K562 (cell line): ENCODE data around the gene AIFM1. TPM values are rescaled to one million over a fixed set of nuclear protein-coding genes. Genes with fewer than 3 reads are reported as not detected.

Experiments
- ATF3 ChIP-seq, 2 experiments: fragments of 450-650 bp in 1 of 2; sonication (generic) in 1 of 2; formaldehyde crosslinking in 1 of 2; IDR thresholded peaks in 1 of 2; conservative IDR thresholded peaks in 1 of 2; 2 replicates each; pipeline versions ENCODE4 v1.6.1 to v1.8.1; 2016 to 2023; ENCODE audit warnings: mild to moderate bottlenecking in 2 of 2, moderate library complexity in 2 of 2, inconsistent platforms in 1 of 2, missing genetic modification reagents in 1 of 2
- CHAMP1 ChIP-seq: fragments of 450-650 bp; IDR thresholded peaks from 2 replicates; pipeline ENCODE4 v1.6.1; 2016; ENCODE audit warnings: mild to moderate bottlenecking
- CHD1 ChIP-seq: fragments of 200-600 bp; sonication (generic); IDR thresholded peaks from one replicate; pipeline ENCODE4 v1.6.1; 2012; ENCODE audit warnings: mild to moderate bottlenecking, moderate library complexity, low read length, inconsistent platforms
- E2F3 ChIP-seq: fragments of 250-450 bp; sonication (Bioruptor Pico); IDR thresholded peaks from 2 replicates; pipeline ENCODE4 v1.4.0; 2020; ENCODE audit warnings: mild to moderate bottlenecking
- FOXO4 ChIP-seq: fragments of 450-650 bp; formaldehyde crosslinking; IDR thresholded peaks from 2 replicates; pipeline ENCODE4 v1.4.0; 2020; ENCODE audit warnings: mild to moderate bottlenecking, moderate library complexity
- GTF2E2 ChIP-seq: fragments of 200-800 bp; sonication (Bioruptor generic); IDR thresholded peaks from 2 replicates; pipeline ENCODE4 v1.6.1; 2016; ENCODE audit warnings: missing genetic modification characterization, missing compliant biosample characterization
- MLX ChIP-seq, 2 experiments: fragments of 450-650 bp in 1 of 2; sonication (generic) in 1 of 2; formaldehyde crosslinking; conservative IDR thresholded peaks; 2 replicates each; pipeline versions ENCODE4 v1.4.0 to v1.8.1; 2020 to 2022; ENCODE audit warnings: mild to moderate bottlenecking in 1 of 2, missing genetic modification reagents in 1 of 2
- MNT ChIP-seq, 2 experiments: fragments of 450-650 bp; conservative IDR thresholded peaks; 2 replicates each; pipeline ENCODE4 v1.6.1; 2017; ENCODE audit warnings: mild to moderate bottlenecking in 2 of 2, moderate library complexity in 2 of 2
- SP1 ChIP-seq: sonication (generic); formaldehyde crosslinking; IDR thresholded peaks from 2 replicates; pipeline ENCODE4 v1.8.1; 2022; ENCODE audit warnings: mild to moderate bottlenecking, missing genetic modification reagents
- TAF7 ChIP-seq: fragments of 450-650 bp; IDR thresholded peaks from 2 replicates; pipeline ENCODE4 v1.6.1; 2016; ENCODE audit warnings: missing genetic modification characterization, missing compliant biosample characterization
- USF1 ChIP-seq: sonication (generic); formaldehyde crosslinking; IDR thresholded peaks from 2 replicates; pipeline ENCODE4 v1.9.0; 2022; ENCODE audit warnings: mild to moderate bottlenecking, missing genetic modification reagents
- USF2 ChIP-seq: sonication (generic); formaldehyde crosslinking; IDR thresholded peaks from 2 replicates; pipeline ENCODE4 v1.5.0; 2020; ENCODE audit warnings: missing genetic modification reagents
- ZBTB9 ChIP-seq: fragments of 450-650 bp; formaldehyde crosslinking; IDR thresholded peaks from 2 replicates; pipeline ENCODE4 v1.4.0; 2020; ENCODE audit warnings: mild to moderate bottlenecking, moderate library complexity
- ZNF3 ChIP-seq: fragments of 250-450 bp; sonication (Bioruptor Pico); IDR thresholded peaks from 2 replicates; pipeline ENCODE4 v1.5.0; 2021; ENCODE audit warnings: mild to moderate bottlenecking, moderate library complexity
- ZNF324 ChIP-seq: fragments of 250-450 bp; sonication (Bioruptor Pico); IDR thresholded peaks from 2 replicates; pipeline ENCODE4 v1.4.0; 2020; ENCODE audit warnings: mild to moderate bottlenecking
- polyA plus RNA-seq, 8 experiments: library from polyadenylated mRNA; depleted of rRNA in 4 of 8; stranded (reverse) in 5 of 8; unstranded in 3 of 8; fragments of >200 nt; fragmentation: Nextera tagmentation in 2 of 8; fragmentation: Illumina TruSeq in 1 of 8; extraction: Ambion mirVana in 2 of 8; extraction: Trizol in 1 of 8; gene quantifications; 2 replicates each; pipeline versions ENCODE4 v1.2.1 to v1.2.3, GENCODE V29; 2011 to 2014; ENCODE audit warnings: inconsistent platforms in 1 of 8, missing spikeins in 1 of 8
- total RNA-seq, 7 experiments: library from RNA; depleted of rRNA in 6 of 7; stranded (reverse); fragments of >200 nt in 6 of 7; fragmentation: Illumina TruSeq in 2 of 7; extraction: Trizol in 2 of 7; gene quantifications; 2 replicates each; pipeline versions ENCODE4 v1.2.1 to v1.2.3, GENCODE V29; 2011 to 2021; ENCODE audit warnings: low replicate concordance in 1 of 7

Gene AIFM1
- total and polyA plus RNA-seq, 9 of the 15 experiments (the other 6 are each of a cell fraction or from before 2014, with no cell fraction given): 51.0 to 117 (median 91.2) TPM

- TF ChIP-seq SP1 (no peak), MNT (conservative IDR thresholded peaks at IDR 0.05) (0 out of 4 replicates have a peak, but pooled peaks of 1 of the 2 experiments have one; percentile 1), ATF3 (IDR thresholded peaks at IDR 0.05) (no peak), ATF3 (CRISPR knock-in tag; conservative IDR thresholded peaks at IDR 0.05) (no peak), TAF7 (tag) (peak; percentile 64), ZNF3 (CRISPR knock-in tag) (no peak), GTF2E2 (tag) (no peak), USF1 (CRISPR knock-in tag) (0 out of 2 replicates have a peak, but pooled peaks have one; percentile 12), E2F3 (CRISPR knock-in tag) (0 out of 2 replicates have a peak, but pooled peaks have one; percentile 29), CHAMP1 (no peak), USF2 (no peak), ZNF324 (CRISPR knock-in tag) (no peak), FOXO4 (CRISPR knock-in tag) (no peak), MLX (CRISPR knock-in tag; conservative IDR thresholded peaks at IDR 0.05) (no peak), CHD1 (peak; percentile 52), ZBTB9 (CRISPR knock-in tag) (0 out of 2 replicates have a peak, but pooled peaks have one; percentile 32)
Observed at GRCh38 chrX:130165181-130165702, 399 bp downstream of the AIFM1 start (continued).
